Glutamatergic neuron (in vitro differentiated cells): ENCODE data around the gene CTDSP1. TPM values are rescaled to one million over a fixed set of nuclear protein-coding genes. Genes with fewer than 3 reads are reported as not detected.

Experiments
- DNase-seq: peaks from one replicate; pipeline ENCODE4 v3.0.0; 2022
- H3K27ac Mint-ChIP-seq: one replicate; pipeline ENCODE4 v1.8.0; 2020; ENCODE audit warnings: mild to moderate bottlenecking, mixed read lengths, inconsistent platforms; ENCODE audit not compliant: unreplicated experiment
- H3K27me3 Mint-ChIP-seq: one replicate; pipeline ENCODE4 v1.8.0; 2020; ENCODE audit warnings: mild to moderate bottlenecking, moderate library complexity, mixed read lengths, inconsistent platforms; ENCODE audit not compliant: unreplicated experiment
- H3K36me3 Mint-ChIP-seq: one replicate; pipeline ENCODE4 v1.8.0; 2020; ENCODE audit warnings: mild to moderate bottlenecking, mixed read lengths, inconsistent platforms; ENCODE audit not compliant: unreplicated experiment
- H3K4me1 Mint-ChIP-seq: one replicate; pipeline ENCODE4 v1.8.0; 2020; ENCODE audit warnings: mild to moderate bottlenecking, low read depth, mixed read lengths, inconsistent platforms; ENCODE audit not compliant: unreplicated experiment
- H3K4me3 Mint-ChIP-seq: one replicate; pipeline ENCODE4 v1.8.0; 2020; ENCODE audit warnings: mild to moderate bottlenecking, mixed read lengths, inconsistent platforms; ENCODE audit not compliant: unreplicated experiment
- H3K9me3 Mint-ChIP-seq: one replicate; pipeline ENCODE4 v1.8.0; 2020; ENCODE audit warnings: mild to moderate bottlenecking, moderate library complexity, mixed read lengths, inconsistent platforms; ENCODE audit not compliant: unreplicated experiment
- CTCF ChIP-seq: fragments of 200-600 bp; sonication (generic); IDR thresholded peaks from one replicate; pipeline ENCODE4 v1.5.0; 2021; ENCODE audit not compliant: partially characterized antibody, unreplicated experiment
- total RNA-seq: library from RNA; stranded (reverse); fragmentation: NEBNext Ultra II Directional; extraction: Animal tissue kit (Norgen Biotek cat#: 25700); gene quantifications from one replicate; pipeline ENCODE4 v1.2.1, GENCODE V29; 2021; ENCODE audit not compliant: unreplicated experiment

The CTDSP1 gene
- total RNA-seq, 1 donor from 2014 or later, result 9.7 TPM

- TF ChIP-seq CTCF, result no peak
- Mint-ChIP-seq H3K9me3 (no peaks in the 10 kb centered on the region), H3K4me3 (peak overlapping the region; percentile 69), H3K36me3 (no peaks in the 10 kb centered on the region), H3K27ac (no peak overlapping the region), H3K27me3 (peaks cover 3% of the 10 kb centered on the region), H3K4me1 (peaks cover 3% of the 10 kb centered on the region)
- no peak for DNase-seq
Observed at GRCh38 chr2:218366621-218367414, 32.9 kb upstream of the CTDSP1 start.

- TF ChIP-seq CTCF, result no peak
- Mint-ChIP-seq H3K27me3 (peaks cover 3% of the 10 kb centered on the region), H3K9me3 (no peaks in the 10 kb centered on the region), H3K4me3 (peak overlapping the region; percentile 69), H3K4me1 (peaks cover 3% of the 10 kb centered on the region), H3K36me3 (no peaks in the 10 kb centered on the region), H3K27ac (peak overlapping the region; percentile 28)
- peak; percentile 78 for DNase-seq
Observed at GRCh38 chr2:218367415-218368149, 32.1 kb upstream of the CTDSP1 start.

GRCh38 chr2:218368150-218368528, 31.5 kb upstream of the CTDSP1 start:
- Mint-ChIP-seq H3K4me1 (peaks cover 3% of the 10 kb centered on the region), H3K27me3 (peaks cover 3% of the 10 kb centered on the region), H3K9me3 (no peaks in the 10 kb centered on the region), H3K27ac (peak overlapping the region; percentile 28), H3K4me3 (peak overlapping the region; percentile 52), H3K36me3 (no peaks in the 10 kb centered on the region)
- DNase-seq, result no peak
- TF ChIP-seq CTCF, result no peak

- H3K27ac Mint-ChIP-seq, result no peak overlapping the region
- DNase-seq, result no peak
- peaks cover 3% of the 10 kb centered on the region for H3K27me3 Mint-ChIP-seq
- peaks cover 3% of the 10 kb centered on the region for H3K4me1 Mint-ChIP-seq
- peak overlapping the region; percentile 32 for H3K4me3 Mint-ChIP-seq
- H3K36me3 Mint-ChIP-seq, result no peaks in the 10 kb centered on the region
- TF ChIP-seq CTCF, result no peak
- no peaks in the 10 kb centered on the region for H3K9me3 Mint-ChIP-seq
Observed at GRCh38 chr2:218368621-218369153, 31.0 kb upstream of the CTDSP1 start.

GRCh38 chr2:218369330-218369729, 30.3 kb upstream of the CTDSP1 start:
- no peak for DNase-seq
- H3K9me3 Mint-ChIP-seq, result no peaks in the 10 kb centered on the region
- H3K36me3 Mint-ChIP-seq, result no peaks in the 10 kb centered on the region
- no peak overlapping the region for H3K27ac Mint-ChIP-seq
- no peak overlapping the region for H3K4me3 Mint-ChIP-seq
- H3K4me1 Mint-ChIP-seq, result peaks cover 3% of the 10 kb centered on the region
- peaks cover 3% of the 10 kb centered on the region for H3K27me3 Mint-ChIP-seq
- no peak for TF ChIP-seq CTCF
